Neural cell (in vitro differentiated cells): Measurements from ENCODE around the gene CENPP. TPM values are rescaled to one million over a fixed set of nuclear protein-coding genes. Genes with fewer than 3 reads are reported as not detected.

ENCODE experiments used
- H2AFZ ChIP-seq: fragments of 200-600, 300-800 bp; sonication (generic), shearing (Covaris generic); 2 replicates; pipeline ENCODE4 v1.6.0; 2014; ENCODE audit warnings: low read depth, mild to moderate bottlenecking, antibody characterized with exemption, low read length, moderate library complexity
- H3F3A ChIP-seq: fragments of 200-600 bp; shearing (Covaris generic); 2 replicates; pipeline ENCODE4 v1.6.1; 2016; ENCODE audit warnings: mild to moderate bottlenecking, moderate library complexity, mixed read lengths, antibody characterized with exemption, low read length; ENCODE audit not compliant: insufficient read depth, poor library complexity, severe bottlenecking
- H3K27ac ChIP-seq: fragments of 200-600, 300-800 bp; sonication (generic), shearing (Covaris generic); 2 replicates; pipeline ENCODE4 v1.5.1; 2014; ENCODE audit warnings: mild to moderate bottlenecking, low read length, moderate library complexity
- H3K27me3 ChIP-seq: fragments of 300-800, 200-600 bp; sonication (generic), shearing (Covaris generic); 2 replicates; pipeline ENCODE4 v1.6.0; 2014; ENCODE audit warnings: mild to moderate bottlenecking, low read depth, low read length, moderate library complexity; ENCODE audit not compliant: insufficient read depth
- H3K36me3 ChIP-seq: fragments of 300-800, 200-600 bp; sonication (generic), shearing (Covaris generic); 2 replicates; pipeline ENCODE4 v1.5.1; 2014; ENCODE audit warnings: mild to moderate bottlenecking, antibody characterized with exemption, low read length, moderate library complexity; ENCODE audit not compliant: insufficient read depth
- H3K4me2 ChIP-seq: fragments of 300-800, 200-600 bp; sonication (generic), shearing (Covaris generic); 2 replicates; pipeline ENCODE4 v1.6.0; 2014; ENCODE audit warnings: mild to moderate bottlenecking, low read length
- H3K4me3 ChIP-seq: fragments of 300-800, 200-600 bp; sonication (generic), shearing (Covaris generic); 2 replicates; pipeline ENCODE4 v1.5.1; 2014; ENCODE audit warnings: mild to moderate bottlenecking, low read length, moderate library complexity
- H3K79me2 ChIP-seq: fragments of 200-600 bp; shearing (Covaris generic); replicated peaks from 2 replicates; pipeline ENCODE4 v1.6.0; 2014; ENCODE audit warnings: mild to moderate bottlenecking, low read length, moderate library complexity; ENCODE audit not compliant: insufficient read depth
- H3K9ac ChIP-seq: fragments of 300-800, 200-600 bp; sonication (generic), shearing (Covaris generic); 2 replicates; pipeline ENCODE4 v1.6.1; 2016; ENCODE audit warnings: mild to moderate bottlenecking, low read length, mixed read lengths
- H3K9me2 ChIP-seq: fragments of 200-600 bp; shearing (Covaris generic); 2 replicates; pipeline ENCODE4 v1.6.1; 2016; ENCODE audit warnings: mild to moderate bottlenecking, low read length, mixed read lengths; ENCODE audit not compliant: insufficient read depth
- H3K9me3 ChIP-seq: fragments of 200-600, 300-800 bp; sonication (generic), shearing (Covaris generic); 2 replicates; pipeline ENCODE4 v1.6.1; 2016; ENCODE audit warnings: mild to moderate bottlenecking, mixed run types, low read length, moderate library complexity, mixed read lengths
- H4K20me1 ChIP-seq: fragments of 200-600 bp; shearing (Covaris generic); 2 replicates; pipeline ENCODE4 v1.6.1; 2016; ENCODE audit warnings: mild to moderate bottlenecking, mixed run types; ENCODE audit not compliant: insufficient read depth
- CTCF ChIP-seq: fragments of 450-650 bp; IDR thresholded peaks from 2 replicates; pipeline ENCODE4 v1.5.1; 2014; ENCODE audit warnings: antibody characterized with exemption, mild to moderate bottlenecking, moderate library complexity; ENCODE audit not compliant: poor library complexity, severe bottlenecking
- EP300 ChIP-seq: fragments of 450-650 bp; conservative IDR thresholded peaks from 2 replicates; pipeline ENCODE4 v1.6.1; 2014; ENCODE audit warnings: antibody characterized with exemption, mild to moderate bottlenecking, moderate library complexity; ENCODE audit not compliant: poor library complexity, severe bottlenecking
- EZH2 ChIP-seq: fragments of 200-600, 300-800 bp; shearing (Covaris generic), sonication (generic); IDR thresholded peaks from 2 replicates; pipeline ENCODE4 v1.6.1; 2014; ENCODE audit warnings: antibody characterized with exemption, low read length, borderline replicate concordance, mild to moderate bottlenecking; ENCODE audit not compliant: insufficient read depth, poor library complexity, severe bottlenecking
- MXI1 ChIP-seq: fragments of 450-650 bp; conservative IDR thresholded peaks from 2 replicates; pipeline ENCODE4 v1.6.1; 2014; ENCODE audit warnings: antibody characterized with exemption, mild to moderate bottlenecking; ENCODE audit not compliant: poor library complexity, severe bottlenecking
- POLR2AphosphoS5 ChIP-seq: IDR thresholded peaks from 2 replicates; pipeline ENCODE4 v1.6.1; 2012
- RAD21 ChIP-seq: fragments of 450-650 bp; conservative IDR thresholded peaks from 2 replicates; pipeline ENCODE4 v1.6.1; 2014; ENCODE audit warnings: antibody characterized with exemption, mild to moderate bottlenecking, moderate library complexity
- SMC3 ChIP-seq: fragments of 450-650 bp; conservative IDR thresholded peaks from 2 replicates; pipeline ENCODE4 v1.6.1; 2014; ENCODE audit warnings: antibody characterized with exemption, mild to moderate bottlenecking, moderate library complexity; ENCODE audit not compliant: poor library complexity
- TAF1 ChIP-seq: IDR thresholded peaks from 2 replicates; pipeline ENCODE4 v1.6.1; 2012; ENCODE audit warnings: low read depth
- polyA plus RNA-seq: library from polyadenylated mRNA; depleted of rRNA; stranded (reverse); fragments of >200 nt; gene quantifications from 2 replicates; pipeline ENCODE4 v1.2.3, GENCODE V29; 2014
- TF ChIP-seq, protein P1 (sequence below): IDR thresholded peaks from 2 replicates; pipeline ENCODE4 v1.6.1; 2012; ENCODE audit warnings: borderline replicate concordance

Gene CENPP
- polyA plus RNA-seq, 1 donor from 2014 or later = 5.0 TPM

- no peaks in the 10 kb centered on the region for H3K79me2 ChIP-seq
- no peak for TF ChIP-seq RAD21
- TF ChIP-seq EZH2 = no peak
- no peak for TF ChIP-seq SMC3
- TF ChIP-seq EP300 = no peak
- TF ChIP-seq POLR2AphosphoS5 = no peak
- TF ChIP-seq CTCF = no peak
- TF ChIP-seq MXI1 = no peak
- TF ChIP-seq, protein P1, sequence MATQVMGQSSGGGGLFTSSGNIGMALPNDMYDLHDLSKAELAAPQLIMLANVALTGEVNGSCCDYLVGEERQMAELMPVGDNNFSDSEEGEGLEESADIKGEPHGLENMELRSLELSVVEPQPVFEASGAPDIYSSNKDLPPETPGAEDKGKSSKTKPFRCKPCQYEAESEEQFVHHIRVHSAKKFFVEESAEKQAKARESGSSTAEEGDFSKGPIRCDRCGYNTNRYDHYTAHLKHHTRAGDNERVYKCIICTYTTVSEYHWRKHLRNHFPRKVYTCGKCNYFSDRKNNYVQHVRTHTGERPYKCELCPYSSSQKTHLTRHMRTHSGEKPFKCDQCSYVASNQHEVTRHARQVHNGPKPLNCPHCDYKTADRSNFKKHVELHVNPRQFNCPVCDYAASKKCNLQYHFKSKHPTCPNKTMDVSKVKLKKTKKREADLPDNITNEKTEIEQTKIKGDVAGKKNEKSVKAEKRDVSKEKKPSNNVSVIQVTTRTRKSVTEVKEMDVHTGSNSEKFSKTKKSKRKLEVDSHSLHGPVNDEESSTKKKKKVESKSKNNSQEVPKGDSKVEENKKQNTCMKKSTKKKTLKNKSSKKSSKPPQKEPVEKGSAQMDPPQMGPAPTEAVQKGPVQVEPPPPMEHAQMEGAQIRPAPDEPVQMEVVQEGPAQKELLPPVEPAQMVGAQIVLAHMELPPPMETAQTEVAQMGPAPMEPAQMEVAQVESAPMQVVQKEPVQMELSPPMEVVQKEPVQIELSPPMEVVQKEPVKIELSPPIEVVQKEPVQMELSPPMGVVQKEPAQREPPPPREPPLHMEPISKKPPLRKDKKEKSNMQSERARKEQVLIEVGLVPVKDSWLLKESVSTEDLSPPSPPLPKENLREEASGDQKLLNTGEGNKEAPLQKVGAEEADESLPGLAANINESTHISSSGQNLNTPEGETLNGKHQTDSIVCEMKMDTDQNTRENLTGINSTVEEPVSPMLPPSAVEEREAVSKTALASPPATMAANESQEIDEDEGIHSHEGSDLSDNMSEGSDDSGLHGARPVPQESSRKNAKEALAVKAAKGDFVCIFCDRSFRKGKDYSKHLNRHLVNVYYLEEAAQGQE = no peak
- no peak for TF ChIP-seq TAF1
- no peak overlapping the region for H3K27ac ChIP-seq
- H4K20me1 ChIP-seq = no peaks in the 10 kb centered on the region
- H3K27me3 ChIP-seq = no peaks in the 10 kb centered on the region
- H3K9me3 ChIP-seq = no peaks in the 10 kb centered on the region
- no peaks in the 10 kb centered on the region for H3F3A ChIP-seq
- no peak overlapping the region for H3K4me2 ChIP-seq
- no peaks in the 10 kb centered on the region for H3K36me3 ChIP-seq
- no peak overlapping the region for H2AFZ ChIP-seq
- no peak overlapping the region for H3K9ac ChIP-seq
- no peak overlapping the region for H3K4me3 ChIP-seq
- no peaks in the 10 kb centered on the region for H3K9me2 ChIP-seq
These were observed 80.1 kb downstream of the CENPP start for GRCh38 chr9:92405818-92406217.

DNA sequence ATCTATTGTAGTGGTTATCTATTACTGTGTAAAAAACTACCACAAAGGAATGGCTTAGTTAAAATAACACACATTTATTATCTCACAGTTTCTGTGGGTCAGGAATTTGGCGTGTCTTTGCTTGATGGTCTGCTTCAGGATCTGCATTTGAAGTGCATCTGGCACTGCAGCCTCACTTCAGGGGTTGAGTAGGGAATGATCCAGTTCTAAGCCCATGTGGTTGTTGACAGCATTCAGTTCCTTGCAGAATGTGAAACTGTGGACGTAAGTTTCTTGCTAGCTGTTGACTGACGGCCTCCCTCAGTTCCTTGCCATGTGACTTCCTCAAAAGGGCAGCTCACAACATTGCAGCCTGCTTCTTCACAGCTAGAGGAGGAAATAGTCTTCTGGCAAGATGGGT is 80.7 kb downstream of the CENPP start:
- H4K20me1 ChIP-seq = no peaks in the 10 kb centered on the region
- no peak overlapping the region for H2AFZ ChIP-seq
- H3K9me3 ChIP-seq = no peaks in the 10 kb centered on the region
- no peak overlapping the region for H3K4me3 ChIP-seq
- H3K79me2 ChIP-seq = no peaks in the 10 kb centered on the region
- no peaks in the 10 kb centered on the region for H3K36me3 ChIP-seq
- H3K4me2 ChIP-seq = no peak overlapping the region
- H3F3A ChIP-seq = no peaks in the 10 kb centered on the region
- no peak overlapping the region for H3K27ac ChIP-seq
- H3K9ac ChIP-seq = no peak overlapping the region
- no peaks in the 10 kb centered on the region for H3K27me3 ChIP-seq
- TF ChIP-seq, protein P1 = no peak
- TF ChIP-seq POLR2AphosphoS5 = no peak
- no peak for TF ChIP-seq RAD21
- no peak for TF ChIP-seq TAF1
- H3K9me2 ChIP-seq = no peaks in the 10 kb centered on the region
